ENCODE measurements around the gene DCAF10.
"Not testable (repeated sequence)": the region's sequence is repeated elsewhere in the genome, so short reads cannot be mapped to it uniquely, and the experiment has no call there.

DCAF10 gene

GRCh38 chr9:37792122-37792521 is 8.5 kb upstream of the DCAF10 start:
- DNase-seq, result no peak

DNA sequence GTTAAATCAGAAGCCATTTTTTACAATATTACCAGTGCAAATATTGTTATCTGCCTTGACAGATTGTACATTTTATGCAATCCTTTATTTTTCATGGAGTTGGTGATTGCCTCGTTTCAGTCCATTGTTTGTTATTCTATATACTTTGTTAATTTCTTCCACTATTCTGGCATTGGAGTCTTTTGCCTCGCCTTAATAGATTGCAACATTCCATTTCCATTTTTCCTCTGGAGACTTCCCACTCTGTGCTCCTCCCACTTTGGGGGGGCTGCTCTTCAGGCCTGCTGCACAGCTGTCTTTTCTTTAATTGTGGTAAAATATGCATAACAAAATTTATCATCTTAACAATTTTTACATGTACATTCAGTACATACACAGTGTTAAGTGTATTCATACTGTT is 4.4 kb upstream of the DCAF10 start:
- DNase-seq, result no peak

- no peak for DNase-seq
Observed at GRCh38 chr9:37798677-37799076, 1.9 kb upstream of the DCAF10 start.

GRCh38 chr9:37801287-37801850 is 772 bp downstream of the DCAF10 start:
- DNase-seq, result no peak

- no peak for DNase-seq
Observed at GRCh38 chr9:37801959-37802711, 1.5 kb downstream of the DCAF10 start.

- DNase-seq, result no peak
Observed at GRCh38 chr9:37806271-37806670, 5.7 kb downstream of the DCAF10 start.

GRCh38 chr9:37809676-37810075 is 9.1 kb downstream of the DCAF10 start:
- not testable (repeated sequence) for DNase-seq

DNA sequence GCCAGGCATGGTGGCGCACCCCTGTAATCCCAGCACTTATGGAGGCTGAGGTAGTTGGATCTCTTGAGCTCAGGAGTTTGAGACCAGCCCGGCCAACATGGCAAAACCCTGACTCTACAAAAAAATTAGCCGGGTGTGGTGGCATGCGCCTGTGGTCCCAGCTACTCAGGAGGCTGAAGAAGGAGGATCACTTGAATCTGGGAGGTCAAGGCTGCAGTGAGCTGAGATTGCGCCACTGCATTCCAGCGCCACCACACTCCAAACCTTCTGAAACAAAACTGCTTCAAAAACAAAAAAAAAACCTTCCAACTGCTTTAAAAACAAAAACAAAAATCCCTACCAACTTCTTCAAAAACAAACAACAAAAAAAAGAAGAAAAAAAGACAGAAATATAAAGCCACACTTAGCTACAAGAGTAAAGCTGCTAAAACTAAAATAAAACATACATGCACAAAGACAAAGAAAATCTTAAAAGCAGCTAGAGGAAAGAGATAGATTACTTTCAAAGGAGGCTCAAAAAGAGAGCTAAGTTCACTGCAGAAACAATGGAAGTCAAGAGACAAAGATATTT is 11.4 kb downstream of the DCAF10 start:
- DNase-seq, result no peak

DNA sequence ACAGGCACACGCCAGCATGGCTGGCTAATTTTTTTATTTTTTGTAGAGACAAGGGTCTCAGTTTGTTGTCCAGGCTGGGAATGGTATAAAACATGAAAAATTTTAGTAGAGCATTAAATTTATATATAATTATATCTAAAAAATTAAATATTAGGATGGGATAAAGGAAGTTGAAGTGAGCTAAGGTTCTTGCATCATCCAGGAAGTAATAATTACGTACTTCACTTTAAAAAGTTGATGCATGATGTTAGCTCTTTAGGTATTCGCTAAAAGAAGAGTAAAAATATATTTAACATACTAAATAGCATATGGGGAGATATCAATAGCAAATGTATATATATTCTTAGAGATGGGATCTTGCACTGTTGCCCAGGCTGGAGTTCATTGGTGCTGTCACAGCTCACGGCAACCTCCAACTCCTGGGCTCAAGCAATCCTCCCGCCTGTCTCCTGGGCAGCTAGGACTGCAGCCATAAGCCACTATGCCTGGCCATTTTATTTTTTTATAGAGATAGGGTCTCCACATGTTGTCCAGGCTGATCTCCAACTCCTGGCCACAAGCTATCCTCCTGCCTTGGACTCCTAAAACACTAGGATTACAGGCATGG is 12.3 kb downstream of the DCAF10 start:
- DNase-seq, result no peak

DNA sequence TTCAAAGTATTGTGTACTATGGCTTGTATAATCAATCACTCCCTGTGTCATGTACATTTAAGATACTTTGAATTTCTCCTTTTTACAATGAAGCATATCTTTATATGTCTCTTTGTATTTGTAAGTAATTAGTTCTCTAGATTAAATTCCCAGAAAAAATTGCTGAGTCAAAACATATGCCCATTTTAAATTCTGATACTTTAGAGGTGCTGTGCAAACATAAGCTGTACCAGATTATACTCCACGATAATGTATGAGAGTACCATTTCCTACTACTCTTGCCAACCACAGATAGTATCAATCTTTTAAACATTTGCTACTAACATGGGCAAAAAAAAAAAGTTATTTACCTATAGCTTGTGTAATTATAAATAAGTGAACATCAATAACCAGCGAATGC is 18.3 kb downstream of the DCAF10 start:
- no peak for DNase-seq

DNA sequence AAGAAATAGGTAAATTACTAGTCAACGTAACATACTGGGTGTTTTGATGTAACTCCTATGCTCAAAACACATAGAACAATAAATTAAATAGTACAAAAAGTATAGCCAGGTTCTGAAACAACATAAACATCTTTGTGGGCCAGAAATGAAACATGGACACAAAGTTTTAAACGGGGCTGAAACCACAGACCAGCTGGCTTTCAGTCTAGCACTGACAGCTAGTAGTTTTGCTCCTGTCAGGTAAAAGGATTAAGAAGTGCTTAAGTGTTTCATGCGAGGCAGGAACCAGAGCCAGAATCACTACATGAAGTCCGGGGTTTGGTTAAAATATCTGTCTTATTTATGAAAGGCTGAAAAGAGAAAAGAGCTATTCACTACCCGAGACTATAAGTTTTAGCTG is 19.5 kb downstream of the DCAF10 start:
- DNase-seq, result no peak

DNA sequence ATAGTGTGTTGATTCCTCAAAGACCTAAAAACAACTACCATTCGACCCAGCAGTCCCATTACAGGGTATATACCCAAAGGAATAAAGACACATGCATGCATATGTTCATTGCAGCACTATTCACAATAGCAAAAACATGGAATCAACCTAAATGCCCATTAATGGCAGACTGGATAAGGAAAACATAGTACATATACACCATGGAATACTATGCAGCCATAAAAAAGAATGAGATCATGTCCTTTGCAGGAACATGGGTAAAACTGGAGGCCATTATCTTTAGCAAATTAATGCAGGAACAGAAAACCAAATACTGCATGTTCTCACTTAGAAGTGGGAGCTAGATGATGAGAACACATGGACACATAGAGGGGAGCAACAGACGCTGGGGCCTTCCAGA is 24.6 kb downstream of the DCAF10 start:
- DNase-seq, result not testable (repeated sequence)

- no peak for DNase-seq
Observed at GRCh38 chr9:37827483-37828165, 27.0 kb downstream of the DCAF10 start.

DNA sequence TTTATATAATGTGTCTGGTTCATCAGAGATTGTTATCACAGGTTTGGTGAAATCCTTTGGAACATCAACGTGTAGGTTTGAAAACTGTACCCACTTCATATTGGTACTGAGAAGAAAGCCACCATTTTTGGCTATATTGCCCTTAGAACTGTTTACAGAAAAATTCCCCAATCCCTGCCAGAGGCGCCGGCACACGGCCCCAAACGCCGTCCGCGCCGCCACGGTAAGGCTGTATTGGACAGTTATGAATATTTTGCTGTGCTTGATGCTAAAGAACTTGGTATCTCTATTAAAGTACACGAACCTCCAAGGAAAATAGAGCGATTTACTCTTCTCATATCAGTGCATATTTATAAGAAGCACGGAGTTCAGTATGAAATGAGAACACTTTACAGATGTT is 35.2 kb downstream of the DCAF10 start:
- no peak for DNase-seq

DNA sequence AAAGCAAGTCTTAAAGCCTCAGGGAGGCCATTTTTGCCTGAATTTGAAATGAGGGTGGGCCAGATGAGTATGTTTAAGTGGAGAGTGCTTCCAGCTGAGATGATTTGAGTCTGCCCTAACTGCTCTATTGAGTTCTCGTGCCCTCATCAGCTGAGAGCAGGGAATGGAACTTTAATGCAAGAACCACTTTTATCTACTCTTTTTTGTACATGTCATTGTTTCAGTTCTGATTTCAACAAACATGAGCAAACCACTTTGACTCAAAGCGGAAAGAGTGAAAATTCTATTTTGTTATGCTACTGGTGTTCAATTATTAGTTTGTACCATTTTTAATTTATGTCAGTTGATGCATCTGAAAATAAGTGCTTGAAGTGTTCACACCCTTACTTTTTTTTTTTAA is 35.8 kb downstream of the DCAF10 start:
- no peak for DNase-seq

DNA sequence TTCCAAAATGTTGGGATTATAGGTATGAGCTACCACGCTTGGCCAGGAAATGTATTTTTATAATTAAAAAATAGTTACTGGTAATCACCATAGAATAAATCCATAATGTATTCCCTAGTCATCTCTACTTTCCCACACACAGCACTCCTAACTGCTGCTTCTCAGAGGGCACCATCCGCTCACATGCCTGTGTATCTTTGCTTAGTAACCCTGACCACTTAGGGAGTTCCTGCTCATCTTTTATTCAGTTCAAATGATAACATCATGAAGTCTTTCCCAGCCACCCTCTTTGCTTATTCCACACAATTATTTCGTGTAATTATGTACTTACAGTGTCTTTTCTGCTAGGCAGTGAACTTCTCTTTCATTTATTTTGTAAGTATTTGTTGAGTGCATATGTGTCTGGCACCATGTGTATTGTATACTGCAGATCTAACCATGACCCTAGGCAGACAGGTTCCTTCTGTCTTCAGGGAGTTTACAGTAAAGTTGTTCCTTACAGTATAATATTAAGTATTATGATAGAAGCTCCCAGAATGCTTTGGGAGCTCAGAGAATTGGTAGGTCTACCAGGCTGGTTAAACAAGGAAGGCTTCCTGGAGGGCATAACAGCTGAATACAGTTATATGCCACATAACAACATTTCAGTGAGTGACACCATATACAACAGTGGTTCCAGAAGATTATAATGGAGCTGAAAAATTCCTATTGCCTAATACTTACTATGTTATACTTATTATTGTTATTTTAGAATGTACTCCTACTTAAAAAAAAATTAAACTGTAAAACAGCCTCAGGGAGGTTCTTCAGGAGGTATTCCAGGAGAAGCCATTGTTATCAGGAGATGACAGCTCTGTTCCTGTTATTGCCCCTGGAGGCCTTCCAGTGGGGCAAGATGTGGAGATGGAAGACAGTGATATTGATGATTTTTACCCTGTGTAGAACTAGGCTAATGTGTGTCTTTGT is 39.2 kb downstream of the DCAF10 start:
- no peak for DNase-seq

GRCh38 chr9:37840560-37841194 is 40.1 kb downstream of the DCAF10 start:
- DNase-seq, result no peak

DNA sequence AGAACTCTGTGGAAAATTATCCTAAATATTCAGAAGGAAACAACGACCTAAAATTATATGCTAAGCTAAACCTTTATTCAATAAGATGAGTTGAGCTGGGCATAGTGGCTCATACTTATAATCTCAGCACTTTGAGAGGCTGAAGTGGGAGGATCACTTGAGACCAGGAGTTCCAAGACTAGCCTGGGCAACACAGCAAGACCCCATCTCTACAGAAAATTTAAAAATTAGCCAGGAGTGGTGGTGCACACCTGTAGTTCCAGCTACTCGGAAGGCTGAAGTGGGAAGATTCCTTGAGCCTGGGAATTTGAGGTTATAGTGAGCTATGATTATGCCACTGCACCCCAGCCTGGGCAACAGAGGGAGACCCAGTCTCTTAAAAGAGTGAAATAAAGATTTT is 51.6 kb downstream of the DCAF10 start:
- no peak for DNase-seq

DNA sequence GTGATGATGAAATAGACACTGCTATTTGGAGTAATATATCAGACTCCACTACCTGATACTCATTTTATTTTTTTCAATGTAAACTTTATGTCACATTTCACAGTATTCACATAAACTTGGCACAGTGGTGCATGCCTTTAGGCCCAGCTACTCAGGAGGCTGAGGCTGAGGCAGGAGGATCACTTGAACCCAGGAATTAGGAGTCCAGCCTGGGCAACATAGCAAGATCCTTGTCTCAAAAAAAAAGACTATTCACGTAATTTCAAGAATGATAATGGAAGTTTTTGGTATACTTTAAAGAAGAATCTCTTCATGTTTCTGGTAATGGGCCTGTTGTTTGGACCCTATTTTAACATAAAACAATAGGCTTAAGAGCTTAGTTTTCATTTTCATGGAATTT is 56.0 kb downstream of the DCAF10 start:
- no peak for DNase-seq

- DNase-seq, result no peak
Observed at GRCh38 chr9:37859043-37859442, 58.4 kb downstream of the DCAF10 start.

- DNase-seq, result no peak
Observed at GRCh38 chr9:37862530-37862929, 61.9 kb downstream of the DCAF10 start.

All from hippocampal formation (tissue), 2 donors.